HepG2 (cell line): ENCODE data around the gene IL4I1. TPM values are rescaled to one million over a fixed set of nuclear protein-coding genes. Genes with fewer than 3 reads are reported as not detected.

Experiments used
- ATAC-seq: fragments of 200-7000 bp; cut with Tn5 transposase; 3 replicates; pipeline ENCODE4 v1.9.1; 2020; ENCODE audit warnings: mild to moderate bottlenecking, moderate library complexity
- BruUV-seq: library from RNA; stranded (reverse); fragments of 400-500 nt; replicated peaks from 2 replicates; lab custom pipeline; 2021; lab: Mats Ljungman, UMichigan
- CTCF ChIA-PET: fragments of 300-600 bp; formaldehyde crosslinking; extraction: SDS; loops from one replicate; lab custom pipeline; 2021; ENCODE audit warnings: low total read pairs, inconsistent platforms, low intra/inter-chr PET ratio; lab: Yijun Ruan, JAX
- POLR2A ChIA-PET: fragments of 350-600 bp; sonication (Branson Sonifier 250); formaldehyde crosslinking; loops from one replicate; lab custom pipeline; 2020; ENCODE audit warnings: antibody characterized with exemption, inconsistent platforms; lab: Yijun Ruan, JAX
- DNase-seq: peaks from one replicate; pipeline ENCODE4 v3.0.0-alpha.2; 2015; ENCODE audit warnings: low spot score
- FAIRE-seq: peaks from 3 replicates; lab custom pipeline; 2011; peaks lifted over from hg19 to GRCh38; lab: Jason Lieb, UNC
- H2AFZ ChIP-seq: one replicate; pipeline ENCODE4 v1.6.1; 2011; ENCODE audit warnings: low read length, inconsistent platforms
- H3K27ac ChIP-seq: fragments of 300-600 bp; 3 replicates; pipeline ENCODE4 v1.8.0; 2011; ENCODE audit warnings: mixed run types, mild to moderate bottlenecking, mixed read lengths, low read length, inconsistent platforms; ENCODE audit not compliant: insufficient read depth; ENCODE audit errors: extremely low read length
- H3K27me3 ChIP-seq, 2 experiments: fragments of 200-600 bp in 1 of 2; 2 replicates in 1 of 2; 3 replicates in 1 of 2; pipeline versions ENCODE4 v1.6.0 to v1.8.0; 2011; ENCODE audit warnings: low read length in 2 of 2, mild to moderate bottlenecking in 2 of 2, moderate library complexity in 2 of 2, inconsistent platforms in 1 of 2; ENCODE audit not compliant: insufficient read depth in 2 of 2, control insufficient read depth in 1 of 2
- H3K36me3 ChIP-seq, 2 experiments: fragments of 200-600 bp in 1 of 2; replicated peaks in 1 of 2; 2 replicates in 1 of 2; 3 replicates in 1 of 2; pipeline versions ENCODE4 v1.5.1 to v1.8.0; 2011; ENCODE audit warnings: low read length in 2 of 2, inconsistent platforms in 1 of 2; ENCODE audit not compliant: insufficient read depth in 2 of 2, control insufficient read depth in 1 of 2
- H3K4me1 ChIP-seq: 2 replicates; pipeline ENCODE4 v1.5.1; 2012; ENCODE audit warnings: low read length, inconsistent platforms; ENCODE audit not compliant: insufficient read depth
- H3K4me2 ChIP-seq: 2 replicates; pipeline ENCODE4 v1.6.0; 2011; ENCODE audit warnings: low read depth, low read length, inconsistent platforms
- H3K4me3 ChIP-seq, 3 experiments: fragments of 200-600 bp in 1 of 3; sonication (generic), shearing (Covaris generic) in 1 of 3; replicated peaks in 1 of 3; 2 replicates each; pipeline ENCODE4 v1.5.1; 2011 to 2016; ENCODE audit warnings: low read length in 3 of 3, inconsistent platforms in 2 of 3, low read depth in 2 of 3, mild to moderate bottlenecking in 2 of 3, control low read depth in 1 of 3, mixed read lengths in 1 of 3; ENCODE audit not compliant: insufficient read depth in 1 of 3
- H3K79me2 ChIP-seq: one replicate; pipeline ENCODE4 v1.6.1; 2011; ENCODE audit warnings: low read length, inconsistent platforms; ENCODE audit not compliant: insufficient read depth
- H3K9ac ChIP-seq: 2 replicates; pipeline ENCODE4 v1.6.0; 2011; ENCODE audit warnings: mild to moderate bottlenecking, low read depth, low read length, inconsistent platforms; ENCODE audit not compliant: insufficient read depth
- H3K9me3 ChIP-seq: 2 replicates; pipeline ENCODE4 v1.5.1; 2012; ENCODE audit warnings: mild to moderate bottlenecking, low read length
- H4K20me1 ChIP-seq: 2 replicates; pipeline ENCODE4 v1.6.0; 2011; ENCODE audit warnings: inconsistent platforms, mild to moderate bottlenecking, low read length, moderate library complexity; ENCODE audit not compliant: insufficient read depth
- CCDC6 ChIP-seq: sonication (generic); formaldehyde crosslinking; IDR thresholded peaks from 2 replicates; pipeline ENCODE4 v1.8.1; 2022; ENCODE audit warnings: mild to moderate bottlenecking, missing genetic modification reagents, moderate library complexity
- GTF3A ChIP-seq: sonication (generic); formaldehyde crosslinking; conservative IDR thresholded peaks from 2 replicates; pipeline ENCODE4 v1.4.0; 2020; ENCODE audit warnings: mild to moderate bottlenecking, missing genetic modification reagents
- HOXA7 ChIP-seq: sonication (generic); formaldehyde crosslinking; IDR thresholded peaks from 2 replicates; pipeline ENCODE4 v1.8.1; 2022; ENCODE audit warnings: mild to moderate bottlenecking, missing genetic modification reagents, moderate library complexity
- POLR2A ChIP-seq, 2 experiments: IDR thresholded peaks; 2 replicates each; pipeline ENCODE4 v1.6.1; 2011; ENCODE audit warnings: low read depth in 2 of 2, low read length in 2 of 2, mild to moderate bottlenecking in 1 of 2, moderate library complexity in 1 of 2; ENCODE audit not compliant: insufficient read depth in 1 of 2
- POLR2G ChIP-seq: fragments of 200-400 bp; formaldehyde crosslinking; IDR thresholded peaks from 2 replicates; pipeline ENCODE4 v1.6.1; 2018; ENCODE audit warnings: mild to moderate bottlenecking, low read depth, low read length, moderate library complexity
- RBFOX2 ChIP-seq: fragments of 200-400 bp; formaldehyde crosslinking; IDR thresholded peaks from 2 replicates; pipeline ENCODE4 v1.6.1; 2017; ENCODE audit warnings: low read depth, mild to moderate bottlenecking, low read length
- RBM22 ChIP-seq: fragments of 200-400 bp; formaldehyde crosslinking; optimal IDR thresholded peaks from 2 replicates; pipeline ENCODE3; 2017; ENCODE audit warnings: mild to moderate bottlenecking, low read length, moderate library complexity
- WGBS: methylation state at CpG from one replicate; pipeline ENCODE4 v1.1.6; 2017; ENCODE audit warnings: low lambda C conversion rate; 5-methylcytosine and 5-hydroxymethylcytosine counted together
- in situ Hi-C: cut with HindIII; loops from 2 replicates; pipeline ENCODE4 v1.10.0; 2017; ENCODE audit warnings: low pct_unique_long_range_greater_than_20kb; ENCODE audit not compliant: extremely low pct_ligation_motif_present
- intact Hi-C: fragments of 100-400 bp; cut with micrococcal nuclease; formaldehyde crosslinking; loops from one replicate; pipeline ENCODE4 v1.10.0; 2022; ENCODE audit not compliant: unreplicated experiment
- polyA plus RNA-seq, 8 experiments: library from polyadenylated mRNA; depleted of rRNA in 3 of 8; stranded (reverse) in 7 of 8; unstranded in 1 of 8; fragments of >200 nt; fragmentation: Illumina TruSeq in 4 of 8; extraction: Trizol in 4 of 8; gene quantifications; 2 replicates each; pipeline versions ENCODE4 v1.2.1 to v1.2.3, GENCODE V29; 2011 to 2016; ENCODE audit warnings: low read depth in 4 of 8, missing spikeins in 1 of 8, mixed read lengths in 1 of 8; ENCODE audit not compliant: insufficient read depth in 1 of 8
- total RNA-seq, 5 experiments: library from RNA; depleted of rRNA; stranded (reverse); fragments of >200 nt; fragmentation: Illumina TruSeq; extraction: Trizol; gene quantifications; 2 replicates each; pipeline ENCODE4 v1.2.3, GENCODE V29; 2016; ENCODE audit warnings: low read depth in 1 of 5

IL4I1 gene
- total and polyA plus RNA-seq, 2 of the 13 experiments (the other 11 are each of a cell fraction or from before 2014, with no cell fraction given), result not detected

DNA sequence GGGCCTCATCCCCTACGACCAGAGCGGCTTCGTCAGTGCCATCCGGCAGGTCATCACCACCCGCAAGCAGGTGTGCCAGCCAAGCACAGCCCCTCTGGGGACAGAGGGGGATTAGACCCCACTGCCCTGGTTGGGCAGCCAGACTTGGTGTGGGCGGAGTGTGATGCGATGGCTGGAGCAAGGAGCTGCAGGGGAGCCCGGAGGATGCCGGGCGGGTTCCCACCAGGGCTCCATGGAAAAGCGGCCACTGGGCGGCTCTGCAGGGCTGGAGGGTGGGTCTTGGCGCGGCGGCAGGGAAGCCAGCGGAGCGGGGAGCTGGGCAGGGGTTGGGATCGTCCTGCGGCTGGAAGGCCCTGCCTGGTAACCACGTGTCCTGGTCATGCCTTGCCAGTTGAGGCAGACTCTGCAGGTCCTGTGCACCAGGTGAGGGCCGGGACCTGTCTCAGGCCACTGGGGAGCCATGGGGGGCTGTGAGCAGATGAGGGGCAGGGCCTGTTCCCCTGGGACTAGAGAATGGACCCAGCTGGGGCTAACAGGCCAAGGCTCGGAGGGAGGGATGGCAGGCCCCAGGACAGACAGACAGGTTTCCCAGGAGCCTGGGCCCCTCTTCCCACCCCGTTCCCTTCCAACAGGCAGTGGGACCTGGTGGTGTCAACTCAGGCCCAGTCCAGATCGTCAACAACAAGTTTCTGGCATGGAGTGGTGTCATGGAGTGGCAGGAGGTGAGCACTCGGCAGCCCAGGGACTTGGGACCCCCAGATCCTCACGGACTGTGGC, 39.4 kb downstream of the IL4I1 start (continued):
- 0 out of 2 replicates have a peak, but pooled peaks have one; percentile 37 for TF ChIP-seq CCDC6 (CRISPR knock-in tag)
- peak; percentile 80 for TF ChIP-seq RBM22
- peak; percentile 39 to 40; a peak in 2 of 4 replicates for TF ChIP-seq POLR2A (IDR thresholded peaks at IDR 0.05; ENCODE audit: insufficient read depth in 1 of 2, low read depth in 2 of 2, low read length in 2 of 2)
- TF ChIP-seq POLR2G, result peak; percentile 50
- peak; percentile 78 for TF ChIP-seq RBFOX2
- no peak for TF ChIP-seq HOXA7 (CRISPR knock-in tag)

DNA sequence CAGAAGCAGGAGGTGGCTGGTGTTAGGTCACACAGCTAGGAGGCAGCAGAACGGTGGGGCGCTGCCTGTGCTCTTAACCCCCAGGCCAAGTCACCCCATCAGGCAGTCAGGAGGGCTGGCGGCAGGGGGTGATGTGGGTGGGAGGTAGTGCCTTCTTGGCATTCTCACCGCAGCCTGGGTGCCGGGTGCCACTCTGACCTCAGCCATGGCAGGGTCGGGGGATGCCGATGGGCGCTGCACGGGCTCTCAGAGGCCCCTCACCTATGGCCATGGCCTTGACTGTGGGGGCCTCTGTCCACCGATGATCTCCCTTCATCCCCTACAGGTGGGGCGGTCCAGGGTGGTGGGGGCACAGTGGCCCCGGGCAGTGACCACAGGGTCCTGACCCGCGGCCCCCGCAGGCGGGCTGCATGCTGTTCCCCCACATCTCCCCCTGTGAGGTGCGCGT, 40.1 kb downstream of the IL4I1 start:
- BruUV-seq, result no TSS peak
- H3K9ac ChIP-seq, result no peak overlapping the region
- POLR2A ChIA-PET, result no interaction called here
- H4K20me1 ChIP-seq, result peaks cover 23% of the 10 kb centered on the region
- intact Hi-C loops, result no loop called here
- H3K4me3 ChIP-seq, result no peak overlapping the region
- no peak overlapping the region for H3K27ac ChIP-seq
- no peaks in the 10 kb centered on the region for H3K9me3 ChIP-seq
- TF ChIP-seq POLR2G, result 0 out of 2 replicates have a peak, but pooled peaks have one; percentile 1
- no peak for TF ChIP-seq GTF3A (CRISPR knock-in tag)
- TF ChIP-seq POLR2A (IDR thresholded peaks at IDR 0.05; ENCODE audit: insufficient read depth in 1 of 2, low read depth in 2 of 2, low read length in 2 of 2), result peak; percentile 20 to 36; a peak in 1 of 4 replicates
- TF ChIP-seq, all 625 proteins: peak for 2
- no peak overlapping the region for H2AFZ ChIP-seq
- ATAC-seq, result no peak
- DNase-seq, result no peak
- no peaks in the 10 kb centered on the region; a peak in 1 of 5 replicates for H3K27me3 ChIP-seq
- WGBS, result 97% methylated on average over 5 of the region's 18 CpGs
- peaks cover 21% of the 10 kb centered on the region for H3K4me1 ChIP-seq
- peaks cover 24% of the 10 kb centered on the region for H3K79me2 ChIP-seq
- H3K36me3 ChIP-seq, result peaks cover 37 to 67% of the 10 kb centered on the region in 2 experiments; a peak in 4 of 5 replicates
- FAIRE-seq, result no peak
- no peak overlapping the region for H3K4me2 ChIP-seq
- in situ Hi-C loops, result no loop called here
- CTCF ChIA-PET, result no interaction called here
